H1 (cell line): ENCODE results near the gene JOSD1. TPM values are rescaled to one million over a fixed set of nuclear protein-coding genes. Genes with fewer than 3 reads are reported as not detected.

Experiments used
- CTCF ChIA-PET: fragments of 300-600 bp; sonication (Branson Sonifier 250); formaldehyde crosslinking; loops from one replicate; lab custom pipeline; 2021; ENCODE audit not compliant: partially characterized antibody; lab: Charles Lee
- POLR2A ChIA-PET: fragments of 300-600 bp; sonication (Branson Sonifier 250); formaldehyde crosslinking; loops from one replicate; lab custom pipeline; 2021; ENCODE audit warnings: inconsistent platforms; ENCODE audit not compliant: partially characterized antibody; lab: Charles Lee
- DNase-seq, 2 experiments: peaks; one replicate each; pipeline versions ENCODE4 v3.0.0 to v3.0.0-alpha.2; 2010 to 2022; ENCODE audit warnings: low spot score in 2 of 2, low read depth in 1 of 2, mixed read lengths in 1 of 2
- FAIRE-seq: peaks from 2 replicates; lab custom pipeline; 2011; peaks lifted over from hg19 to GRCh38; lab: Jason Lieb, UNC
- H2AFZ ChIP-seq: 2 replicates; pipeline ENCODE4 v1.8.1; 2012; ENCODE audit warnings: low read length, inconsistent platforms
- H2AK5ac ChIP-seq: 2 replicates; pipeline ENCODE4 v1.6.1; 2013; ENCODE audit warnings: low read depth, low read length
- H2BK120ac ChIP-seq: replicated peaks from 2 replicates; pipeline ENCODE3; 2013; ENCODE audit warnings: low read depth, low read length, inconsistent platforms
- H2BK12ac ChIP-seq: 2 replicates; pipeline ENCODE4 v1.6.1; 2013; ENCODE audit warnings: low read depth, low read length
- H2BK15ac ChIP-seq: 2 replicates; pipeline ENCODE4 v1.6.1; 2013; ENCODE audit warnings: low read length
- H2BK20ac ChIP-seq: 2 replicates; pipeline ENCODE4 v1.6.1; 2013; ENCODE audit warnings: low read length
- H2BK5ac ChIP-seq: 2 replicates; pipeline ENCODE4 v1.6.1; 2013; ENCODE audit warnings: low read depth, low read length
- H3K14ac ChIP-seq: 2 replicates; pipeline ENCODE4 v1.6.1; 2013; ENCODE audit warnings: inconsistent platforms; ENCODE audit not compliant: insufficient read length
- H3K18ac ChIP-seq: 2 replicates; pipeline ENCODE4 v1.6.1; 2013; ENCODE audit warnings: low read length; ENCODE audit errors: extremely low read depth
- H3K23ac ChIP-seq: 2 replicates; pipeline ENCODE4 v1.6.1; 2013; ENCODE audit warnings: inconsistent platforms; ENCODE audit not compliant: insufficient read length
- H3K23me2 ChIP-seq: 2 replicates; pipeline ENCODE4 v1.6.1; 2013; ENCODE audit warnings: low read depth, low read length
- H3K27ac ChIP-seq: 2 replicates; pipeline ENCODE4 v1.6.1; 2011; ENCODE audit warnings: low read depth, low read length, inconsistent platforms
- H3K27me3 ChIP-seq, 4 experiments: replicated peaks in 1 of 4; 1 replicate in 1 of 4; 2 replicates in 3 of 4; pipeline versions ENCODE4 v1.6.1 to v1.8.1; 2011 to 2013; ENCODE audit warnings: low read length in 3 of 4, mild to moderate bottlenecking in 3 of 4, inconsistent platforms in 2 of 4, mixed read lengths in 2 of 4, moderate library complexity in 1 of 4; ENCODE audit not compliant: control insufficient read depth in 3 of 4, insufficient read depth in 3 of 4; ENCODE audit errors: extremely low read depth in 1 of 4
- H3K36me3 ChIP-seq, 4 experiments: 2 replicates each; pipeline versions ENCODE4 v1.6.1 to v1.8.1; 2011 to 2013; ENCODE audit warnings: mild to moderate bottlenecking in 4 of 4, low read length in 3 of 4, moderate library complexity in 2 of 4, control low read depth in 1 of 4, inconsistent platforms in 1 of 4; ENCODE audit not compliant: insufficient read depth in 4 of 4, control insufficient read depth in 2 of 4
- H3K4ac ChIP-seq: replicated peaks from 2 replicates; pipeline ENCODE3; 2013; ENCODE audit warnings: low read length, low read depth, mixed read lengths, inconsistent platforms; ENCODE audit not compliant: insufficient read length
- H3K4me1 ChIP-seq, 4 experiments: replicated peaks in 1 of 4; 1 replicate in 1 of 4; 2 replicates in 3 of 4; pipeline versions ENCODE4 v1.6.1 to v1.8.1; 2011 to 2013; ENCODE audit warnings: low read length in 3 of 4, inconsistent platforms in 2 of 4, mixed read lengths in 1 of 4; ENCODE audit not compliant: insufficient read depth in 4 of 4, control insufficient read depth in 3 of 4
- H3K4me2 ChIP-seq, 2 experiments: 2 replicates each; pipeline versions ENCODE4 v1.6.1 to v1.8.1; 2011 to 2013; ENCODE audit warnings: low read depth in 2 of 2, low read length in 2 of 2, control low read depth in 1 of 2, inconsistent platforms in 1 of 2, mild to moderate bottlenecking in 1 of 2; ENCODE audit not compliant: insufficient read depth in 1 of 2
- H3K4me3 ChIP-seq, 4 experiments: fragments of 200-600, 300-600 bp in 1 of 4; sonication (generic), shearing (Covaris generic), sonication (Bioruptor Twin) in 1 of 4; 2 replicates each; pipeline versions ENCODE4 v1.5.1 to v1.8.1; 2011 to 2016; ENCODE audit warnings: low read length in 4 of 4, low read depth in 3 of 4, control low read depth in 2 of 4, inconsistent platforms in 2 of 4, mild to moderate bottlenecking in 2 of 4, mixed read lengths in 1 of 4, moderate library complexity in 1 of 4; ENCODE audit not compliant: insufficient read depth in 2 of 4; ENCODE audit errors: extremely low read depth in 1 of 4
- H3K56ac ChIP-seq: replicated peaks from 2 replicates; pipeline ENCODE3; 2013; ENCODE audit warnings: low read depth, mild to moderate bottlenecking, mixed read lengths, low read length, inconsistent platforms; ENCODE audit not compliant: insufficient read length
- H3K79me1 ChIP-seq: 2 replicates; pipeline ENCODE4 v1.6.1; 2013; ENCODE audit warnings: low read depth, low read length, control low read depth
- H3K79me2 ChIP-seq, 2 experiments: 2 replicates each; pipeline versions ENCODE4 v1.6.1 to v1.8.1; 2012 to 2013; ENCODE audit warnings: low read length in 2 of 2, mild to moderate bottlenecking in 2 of 2, inconsistent platforms in 1 of 2; ENCODE audit not compliant: insufficient read depth in 2 of 2, control insufficient read depth in 1 of 2
- H3K9ac ChIP-seq, 4 experiments: replicated peaks in 1 of 4; 1 replicate in 1 of 4; 2 replicates in 3 of 4; pipeline versions ENCODE4 v1.6.1 to v1.8.1; 2011 to 2013; ENCODE audit warnings: low read depth in 3 of 4, low read length in 3 of 4, control low read depth in 2 of 4, mild to moderate bottlenecking in 2 of 4, moderate library complexity in 2 of 4, inconsistent platforms in 1 of 4; ENCODE audit errors: extremely low read depth in 1 of 4
- H3K9me3 ChIP-seq, 2 experiments: 2 replicates each; pipeline versions ENCODE4 v1.6.1 to v1.8.1; 2012 to 2013; ENCODE audit warnings: mild to moderate bottlenecking in 2 of 2, moderate library complexity in 2 of 2, control low read depth in 1 of 2, inconsistent platforms in 1 of 2, low read depth in 1 of 2, low read length in 1 of 2, mixed read lengths in 1 of 2; ENCODE audit not compliant: insufficient read depth in 2 of 2
- H4K20me1 ChIP-seq, 2 experiments: replicated peaks in 1 of 2; 2 replicates each; pipeline versions ENCODE3 to v1.8.1; 2011 to 2013; ENCODE audit warnings: inconsistent platforms in 2 of 2, low read length in 2 of 2, mild to moderate bottlenecking in 1 of 2; ENCODE audit not compliant: insufficient read depth in 2 of 2, control insufficient read depth in 1 of 2
- H4K5ac ChIP-seq: 2 replicates; pipeline ENCODE4 v1.6.1; 2013; ENCODE audit warnings: low read length, low read depth, mixed read lengths, inconsistent platforms; ENCODE audit not compliant: insufficient read length
- H4K8ac ChIP-seq: 2 replicates; pipeline ENCODE4 v1.8.0; 2013; ENCODE audit warnings: mild to moderate bottlenecking, moderate library complexity, low read length, inconsistent platforms; ENCODE audit not compliant: insufficient read depth; ENCODE audit errors: extremely low read depth
- H4K91ac ChIP-seq: replicated peaks from 2 replicates; pipeline ENCODE3; 2013; ENCODE audit warnings: low read length, mixed read lengths, inconsistent platforms; ENCODE audit not compliant: insufficient read length
- BACH1 ChIP-seq: IDR thresholded peaks from 2 replicates; pipeline ENCODE4 v1.6.1; 2012; ENCODE audit warnings: low read length, improper control_type of control experiment
- EP300 ChIP-seq, 2 experiments: IDR thresholded peaks; 1 replicate in 1 of 2; 2 replicates in 1 of 2; pipeline ENCODE4 v1.6.1; 2011 to 2012; ENCODE audit warnings: low read depth in 2 of 2, low read length in 2 of 2, mild to moderate bottlenecking in 2 of 2, borderline replicate concordance in 1 of 2, inconsistent platforms in 1 of 2, moderate library complexity in 1 of 2
- EZH2 ChIP-seq: fragments of 200-600 bp; sonication (generic); IDR thresholded peaks from 2 replicates; pipeline ENCODE4 v1.7.1; 2012; ENCODE audit warnings: low read depth, mild to moderate bottlenecking, moderate library complexity, low read length, inconsistent platforms; ENCODE audit not compliant: severe bottlenecking
- HDAC2 ChIP-seq, 2 experiments: fragments of 300-600 bp in 1 of 2; sonication (generic) in 1 of 2; IDR thresholded peaks; 2 replicates each; pipeline ENCODE4 v1.6.1; 2011 to 2012; ENCODE audit warnings: low read depth in 2 of 2, low read length in 2 of 2, mild to moderate bottlenecking in 2 of 2, moderate library complexity in 2 of 2, borderline replicate concordance in 1 of 2, inconsistent platforms in 1 of 2
- RBBP5 ChIP-seq: IDR thresholded peaks from 2 replicates; pipeline ENCODE4 v1.7.1; 2012; ENCODE audit warnings: low read depth, mild to moderate bottlenecking, inconsistent platforms, low read length, moderate library complexity, borderline replicate concordance
- RNF2 ChIP-seq: fragments of 200-900, 300-1000 bp; sonication (generic); IDR thresholded peaks from 2 replicates; pipeline ENCODE4 v1.7.1; 2016; ENCODE audit warnings: borderline replicate concordance, low read depth, mild to moderate bottlenecking, antibody characterized with exemption, low read length; ENCODE audit not compliant: poor library complexity, severe bottlenecking; ENCODE audit errors: missing control alignments
- SIX5 ChIP-seq: IDR thresholded peaks from 2 replicates; pipeline ENCODE4 v1.6.1; 2011; ENCODE audit warnings: mild to moderate bottlenecking, low read depth, low read length
- SUZ12 ChIP-seq: fragments of 200-600 bp; sonication (generic); IDR thresholded peaks from 2 replicates; pipeline ENCODE4 v1.6.1; 2012; ENCODE audit warnings: mild to moderate bottlenecking, inconsistent platforms, low read length, moderate library complexity, mixed read lengths
- TEAD4 ChIP-seq: IDR thresholded peaks from 2 replicates; pipeline ENCODE4 v1.6.1; 2012; ENCODE audit warnings: low read depth, low read length, inconsistent platforms, mixed read lengths
- YY1 ChIP-seq: IDR thresholded peaks from 2 replicates; pipeline ENCODE4 v1.6.1; 2011; ENCODE audit warnings: low read depth, mild to moderate bottlenecking, low read length
- WGBS, 2 experiments: shearing (Covaris generic) in 1 of 2; methylation state at CpG; one replicate each; pipeline versions ENCODE4 v1.1.6 to v1.1.7; 2013 to 2015; ENCODE audit warnings: low lambda C conversion rate in 2 of 2, mixed read lengths in 2 of 2, inconsistent platforms in 1 of 2, low coverage in 1 of 2, missing lambda C conversion rate in 1 of 2; ENCODE audit not compliant: insufficient replicate concordance in 2 of 2, insufficient coverage in 1 of 2, insufficient read length in 1 of 2; ENCODE audit errors: extremely low coverage in 1 of 2, missing lambda C conversion rate in 1 of 2; 5-methylcytosine and 5-hydroxymethylcytosine counted together
- polyA plus RNA-seq, 7 experiments: library from polyadenylated mRNA; depleted of rRNA in 3 of 7; stranded (reverse) in 5 of 7; unstranded in 2 of 7; fragments of >200 nt in 5 of 7; fragments of 200-250 nt in 2 of 7; gene quantifications; 1 replicate in 5 of 7; 2 replicates in 1 of 7; 4 replicates in 1 of 7; pipeline versions ENCODE4 v1.2.1 to v1.2.3, GENCODE V29; 2011 to 2013; ENCODE audit warnings: missing spikeins in 2 of 7, mixed read lengths in 2 of 7
- total RNA-seq: library from RNA; stranded (reverse); fragmentation: NEBNext Ultra II Directional; extraction: Animal tissue kit (Norgen Biotek cat#: 25700); gene quantifications from 2 replicates; pipeline ENCODE4 v1.2.1, GENCODE V29; 2021
- TF ChIP-seq, protein P1 (sequence below): IDR thresholded peaks from 2 replicates; pipeline ENCODE4 v1.6.1; 2012; ENCODE audit warnings: inconsistent platforms

The JOSD1 gene
- total and polyA plus RNA-seq, 2 of the 8 experiments (the other 6 are each of a cell fraction or from before 2014, with no cell fraction given): 18.4 to 20.2 TPM

DNA sequence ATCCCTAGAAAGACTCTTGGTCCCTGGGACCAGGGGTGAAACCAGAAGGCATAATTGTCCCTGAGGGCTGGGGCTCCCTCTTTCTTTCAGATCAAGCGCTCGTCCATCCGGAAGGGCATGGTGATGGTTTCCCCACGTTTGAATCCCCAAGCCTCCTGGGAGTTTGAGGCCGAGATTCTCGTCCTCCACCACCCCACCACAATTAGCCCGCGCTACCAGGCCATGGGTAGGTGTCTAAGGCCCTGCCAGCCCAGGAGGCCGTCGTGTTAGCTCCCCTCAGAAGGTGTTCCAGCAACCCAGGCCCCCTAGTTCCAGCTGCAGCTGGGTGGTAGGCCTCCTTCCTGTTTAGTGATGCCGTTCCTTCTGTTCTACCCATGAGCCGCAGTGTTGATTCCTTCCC, 26.4 kb upstream of the JOSD1 start:
- FAIRE-seq (no peak), DNase-seq (no peak)
- H4K8ac ChIP-seq: no peak overlapping the region
- H4K20me1 ChIP-seq: peaks cover 10 to 19% of the 10 kb centered on the region in 2 experiments
- no peak overlapping the region for H3K4me2 ChIP-seq
- no peak overlapping the region for H2BK5ac ChIP-seq
- POLR2A ChIA-PET: interaction anchor here (1.3 kb wide), 1 partner anchor 10 kb away, joined by 3 read pairs; no protein-coding TSS in a partner anchor
- no peak overlapping the region for H3K4me3 ChIP-seq
- no peak overlapping the region for H3K9ac ChIP-seq
- no peak overlapping the region for H2AFZ ChIP-seq
- CTCF ChIA-PET: interaction anchor here (2.6 to 10.8 kb wide), 3 partner anchors 8 to 25 kb away, joined by 8 to 116 read pairs (median 35); no protein-coding TSS in a partner anchor
- no peak overlapping the region for H2BK12ac ChIP-seq
- H3K27me3 ChIP-seq: no peaks in the 10 kb centered on the region
- peaks cover 28 to 92% (median 81%) of the 10 kb centered on the region in 4 experiments for H3K36me3 ChIP-seq
- H3K56ac ChIP-seq: no peak overlapping the region
- no peak overlapping the region for H4K91ac ChIP-seq
- no peaks in the 10 kb centered on the region for H3K79me2 ChIP-seq
- H3K18ac ChIP-seq: no peak overlapping the region
- no peaks in the 10 kb centered on the region for H3K4me1 ChIP-seq
- H3K27ac ChIP-seq: no peak overlapping the region
- no peak overlapping the region for H4K5ac ChIP-seq
- H3K4ac ChIP-seq: no peak overlapping the region
- no peak overlapping the region for H2BK20ac ChIP-seq
- no peaks in the 10 kb centered on the region for H3K79me1 ChIP-seq
- H3K9me3 ChIP-seq: no peaks in the 10 kb centered on the region
- H3K23ac ChIP-seq: no peak overlapping the region
- TF ChIP-seq HDAC2 (IDR thresholded peaks at IDR 0.05; ENCODE audit: borderline replicate concordance in 1 of 2, low read depth in 2 of 2, low read length in 2 of 2): no peak
- no peak for TF ChIP-seq SUZ12
- TF ChIP-seq YY1: no peak
- no peak for TF ChIP-seq EZH2
- TF ChIP-seq SIX5: no peak
- TF ChIP-seq RNF2: no peak
- TF ChIP-seq, protein P1, sequence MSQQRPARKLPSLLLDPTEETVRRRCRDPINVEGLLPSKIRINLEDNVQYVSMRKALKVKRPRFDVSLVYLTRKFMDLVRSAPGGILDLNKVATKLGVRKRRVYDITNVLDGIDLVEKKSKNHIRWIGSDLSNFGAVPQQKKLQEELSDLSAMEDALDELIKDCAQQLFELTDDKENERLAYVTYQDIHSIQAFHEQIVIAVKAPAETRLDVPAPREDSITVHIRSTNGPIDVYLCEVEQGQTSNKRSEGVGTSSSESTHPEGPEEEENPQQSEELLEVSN: no peak
- no peak for TF ChIP-seq EP300 (IDR thresholded peaks at IDR 0.05; ENCODE audit: borderline replicate concordance in 1 of 2, low read depth in 2 of 2, low read length in 2 of 2)
- TF ChIP-seq TEAD4: no peak
- TF ChIP-seq RBBP5: no peak
- no peak for TF ChIP-seq BACH1
- H2BK15ac ChIP-seq: no peak overlapping the region
- no peak overlapping the region for H2BK120ac ChIP-seq
- no peak overlapping the region for H3K14ac ChIP-seq
- H2AK5ac ChIP-seq: no peak overlapping the region
- H3K23me2 ChIP-seq: no peaks in the 10 kb centered on the region
- WGBS, 2 experiments: 94% methylated on average over 12 of the region's 12 CpGs; no CpG with 5 or more reads in 1 of the 2 experiments
